Activated CD4-positive, alpha-beta T cell treated with anti-CD3 and anti-CD28 coated beads for 48 hours (primary cell): ENCODE measurements around the gene SLK.
A peak's percentile ranks its signal among the peaks of the same experiment; 100 is the strongest.

Experiments
- DNase-seq: peaks from one replicate; pipeline ENCODE4 v3.0.0-alpha.2; 2020

SLK gene

GRCh38 chr10:104035194-104036068, 68.5 kb downstream of the SLK start:
- no peak for DNase-seq

- DNase-seq, result no peak
These were observed 69.1 kb downstream of the SLK start for GRCh38 chr10:104036069-104036384.

DNA sequence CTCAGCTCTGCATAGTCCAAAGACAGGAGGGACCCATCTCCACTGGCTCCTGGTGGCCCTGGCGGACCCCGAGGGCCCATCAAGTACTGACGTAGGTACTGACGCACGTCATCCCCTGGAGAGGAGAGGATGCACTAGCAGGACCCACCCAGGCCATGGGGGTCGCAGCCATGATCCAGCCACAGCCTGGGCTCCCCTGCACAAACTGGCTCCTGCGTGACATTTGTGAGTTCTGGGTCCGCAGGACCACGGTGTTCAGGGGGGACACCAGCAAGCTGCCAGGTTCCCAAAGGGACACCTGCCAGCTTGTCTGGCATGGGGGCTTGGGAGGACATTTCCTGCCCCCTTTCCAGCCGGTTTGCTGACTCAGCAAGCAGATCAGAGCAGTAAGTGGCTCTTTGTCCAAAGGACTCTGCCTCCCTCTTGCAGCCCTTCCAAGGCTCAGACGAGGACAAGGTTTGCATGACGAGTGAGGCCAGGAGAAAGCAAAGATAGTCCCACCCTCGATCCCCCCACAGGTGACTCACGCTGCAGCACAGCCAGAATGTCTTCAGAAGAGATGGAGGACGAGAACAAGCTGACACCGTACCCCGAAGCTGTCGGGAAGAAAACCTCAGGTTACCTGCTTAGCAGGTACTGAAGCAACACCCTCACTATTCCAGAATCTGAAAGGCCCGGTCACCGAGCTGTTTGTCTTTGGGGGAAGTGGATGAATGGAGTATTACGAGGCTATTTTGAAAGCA, 69.7 kb downstream of the SLK start:
- no peak for DNase-seq

GRCh38 chr10:104037261-104037951, 70.5 kb downstream of the SLK start:
- no peak for DNase-seq

DNA sequence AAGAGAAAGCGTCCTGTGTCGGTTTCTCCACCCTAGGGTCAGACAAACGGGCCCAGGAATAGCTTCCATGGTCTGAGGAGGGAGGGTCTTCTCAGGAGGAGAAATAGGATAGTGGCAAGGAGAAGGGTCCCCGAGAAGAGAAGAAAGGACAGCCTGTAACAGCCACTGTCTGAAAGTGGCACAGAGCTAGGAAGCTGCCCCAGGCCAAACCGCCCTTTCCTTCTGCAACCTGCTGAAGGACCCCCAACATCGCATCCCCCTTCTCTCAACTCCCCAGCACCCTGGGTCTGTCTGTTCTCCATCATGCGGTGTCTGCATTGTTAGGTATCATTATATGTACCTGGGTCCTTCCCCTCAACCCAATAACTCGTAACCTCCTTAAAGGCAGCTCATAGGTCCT, 71.6 kb downstream of the SLK start:
- no peak for DNase-seq

DNA sequence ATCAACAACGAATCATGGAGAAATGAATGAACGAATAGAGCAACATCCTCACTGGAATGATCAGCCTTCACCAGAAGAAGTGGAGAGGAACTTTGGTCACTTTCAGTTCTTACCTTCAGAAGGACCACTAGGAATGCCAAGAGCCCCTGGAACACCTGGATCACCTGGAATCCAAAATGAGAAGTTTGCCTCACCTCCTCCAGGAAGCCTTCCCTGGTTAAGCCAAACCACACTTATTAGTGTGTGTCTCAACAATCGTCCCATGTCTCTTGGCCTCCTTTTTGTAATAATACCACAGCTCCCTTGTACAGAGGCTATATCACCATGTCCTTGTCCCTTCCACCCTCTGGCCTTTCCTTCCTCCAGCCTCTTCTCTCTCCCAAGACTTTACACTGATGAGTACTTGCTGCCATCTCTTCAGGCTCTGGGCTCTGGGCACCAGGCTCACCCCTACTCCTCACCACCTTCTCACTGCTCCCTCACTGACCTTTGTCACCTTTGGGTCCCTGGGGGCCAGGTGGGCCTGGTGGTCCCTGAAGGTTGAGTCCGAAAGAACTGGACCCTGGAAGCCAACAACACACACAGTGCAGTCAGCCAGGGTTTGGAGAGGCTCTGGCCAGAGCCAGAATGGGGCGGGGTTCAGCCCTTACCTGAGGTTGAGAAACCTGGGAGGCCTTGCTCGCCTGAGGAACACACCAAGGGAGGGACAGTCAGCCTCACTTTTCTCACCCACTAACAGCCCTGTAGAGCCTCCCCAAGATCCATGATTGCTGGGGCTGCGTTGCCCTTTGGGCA, 72.2 kb downstream of the SLK start:
- no peak for DNase-seq

- no peak for DNase-seq
These were observed 73.4 kb downstream of the SLK start for GRCh38 chr10:104040382-104040781.

DNA sequence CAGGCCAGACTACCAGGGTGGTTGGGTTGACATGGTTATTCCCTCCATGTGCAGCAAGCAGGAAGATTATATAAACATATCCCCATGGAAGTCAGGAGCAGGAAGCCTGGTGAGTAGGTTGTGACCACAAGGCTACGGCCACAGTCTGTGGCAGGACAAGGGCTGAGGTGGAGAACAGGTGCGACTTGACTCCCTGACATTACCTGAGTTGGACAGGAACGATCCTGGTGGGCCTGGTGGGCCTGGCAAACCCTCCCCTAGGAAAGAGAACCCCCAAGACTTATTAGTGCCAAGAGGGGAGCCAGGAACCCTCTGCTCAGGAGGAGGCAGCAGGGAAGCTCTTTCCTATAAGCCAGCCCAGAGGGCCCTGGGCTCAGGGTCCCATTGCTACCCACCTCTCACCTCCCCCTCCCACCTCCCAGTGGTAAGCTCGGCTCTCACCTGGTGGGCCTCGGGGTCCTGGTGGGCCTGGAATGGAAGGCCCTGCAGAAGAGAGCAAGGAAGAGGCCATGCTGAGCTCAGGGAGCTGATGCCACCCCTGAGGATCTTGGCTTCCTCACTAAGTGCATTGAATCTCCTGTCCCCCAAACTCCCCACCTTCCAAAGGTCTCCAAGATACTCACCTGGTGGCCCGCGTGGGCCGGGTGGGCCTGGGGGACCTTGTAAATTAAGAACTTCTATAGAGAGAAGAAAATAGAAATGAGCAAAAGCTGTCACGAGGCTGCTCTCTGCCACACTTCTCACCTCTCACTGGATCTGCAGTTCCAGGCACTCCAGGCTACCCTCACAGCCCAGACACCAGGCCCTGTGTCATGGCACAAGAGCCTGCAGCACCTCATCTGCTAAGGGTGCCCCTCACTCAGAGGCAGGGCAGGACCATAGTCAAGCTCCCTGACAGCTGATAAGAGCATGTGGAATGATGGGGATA, 74.2 kb downstream of the SLK start:
- no peak for DNase-seq

DNA sequence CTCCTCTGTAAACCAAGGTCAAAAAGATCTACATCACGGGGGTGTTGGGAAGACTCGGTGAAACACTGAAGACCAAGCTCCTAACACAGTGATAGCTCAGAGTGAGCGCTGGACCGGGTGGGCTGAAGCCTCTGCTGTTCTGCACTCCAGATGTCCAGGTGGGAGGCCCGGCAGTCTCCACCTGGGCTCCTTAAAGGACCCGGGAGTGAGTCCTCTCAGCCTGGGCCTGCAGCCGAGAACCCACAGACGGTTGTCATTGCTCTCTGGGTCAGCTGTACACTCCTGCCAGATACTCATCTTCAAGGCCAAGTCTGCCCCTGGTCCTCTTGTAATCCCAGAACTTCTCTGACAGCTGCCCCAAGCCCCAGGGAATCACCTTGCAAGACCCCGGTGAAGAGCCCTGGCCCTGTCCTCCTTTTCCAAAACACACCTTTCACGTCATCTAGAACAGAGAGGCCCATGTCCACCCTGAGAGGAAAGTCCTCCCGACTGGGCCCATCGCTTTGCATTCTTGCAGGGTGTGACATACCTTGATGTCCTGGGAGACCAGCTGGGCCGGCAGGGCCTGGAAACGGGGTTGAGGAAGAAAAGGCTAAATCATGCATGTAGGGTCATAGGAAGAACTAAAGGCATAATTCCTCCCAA, 75.1 kb downstream of the SLK start:
- DNase-seq, result no peak

- no peak for DNase-seq
These were observed 76.4 kb downstream of the SLK start for GRCh38 chr10:104043185-104043830.

DNA sequence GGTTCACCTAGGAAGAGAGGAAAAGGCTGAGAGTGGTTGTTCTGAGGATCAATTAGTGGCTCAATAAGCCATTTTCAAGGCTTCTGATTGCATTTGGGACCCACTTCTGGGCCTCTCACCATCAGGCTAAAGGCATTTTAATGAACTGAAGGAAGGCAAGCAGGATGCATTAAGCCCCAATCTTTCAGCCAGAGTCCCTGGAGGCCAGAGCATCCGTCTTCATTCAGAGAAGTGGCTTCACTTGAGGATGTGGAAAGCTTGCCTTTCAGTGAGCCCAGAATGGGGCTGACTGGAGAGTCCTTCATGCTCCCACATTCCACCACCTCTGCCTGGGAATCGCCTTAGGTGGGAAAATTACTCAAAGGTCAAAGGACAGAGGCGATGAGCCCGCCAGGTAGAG, 76.9 kb downstream of the SLK start:
- no peak for DNase-seq

- DNase-seq, result peak; percentile 27
These were observed 78.5 kb downstream of the SLK start for GRCh38 chr10:104045151-104046089.

GRCh38 chr10:104046651-104047050, 79.7 kb downstream of the SLK start:
- DNase-seq, result no peak

GRCh38 chr10:104049504-104050250, 82.7 kb downstream of the SLK start:
- DNase-seq, result no peak

GRCh38 chr10:104052431-104052830, 85.5 kb downstream of the SLK start:
- no peak for DNase-seq

DNA sequence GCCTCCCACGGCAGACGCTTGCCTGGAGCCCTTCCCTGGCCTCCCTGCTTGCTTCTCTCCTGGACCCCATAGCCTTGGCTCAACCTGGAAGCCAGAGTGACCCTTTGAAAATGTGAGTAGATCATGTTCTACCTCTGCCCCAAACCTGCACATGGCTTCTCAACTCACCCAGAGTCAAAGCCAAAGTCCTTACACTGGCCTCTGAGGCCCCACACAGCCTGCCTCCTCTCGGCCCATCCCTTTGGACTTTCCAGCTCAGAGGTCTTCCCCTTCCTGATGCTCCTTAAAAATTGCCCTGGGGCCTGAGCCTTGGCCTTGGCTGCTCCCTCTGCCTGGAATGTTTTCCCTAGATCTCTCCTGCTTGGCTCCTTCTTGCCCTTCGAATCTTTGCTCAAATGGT, 86.3 kb downstream of the SLK start:
- no peak for DNase-seq

DNA sequence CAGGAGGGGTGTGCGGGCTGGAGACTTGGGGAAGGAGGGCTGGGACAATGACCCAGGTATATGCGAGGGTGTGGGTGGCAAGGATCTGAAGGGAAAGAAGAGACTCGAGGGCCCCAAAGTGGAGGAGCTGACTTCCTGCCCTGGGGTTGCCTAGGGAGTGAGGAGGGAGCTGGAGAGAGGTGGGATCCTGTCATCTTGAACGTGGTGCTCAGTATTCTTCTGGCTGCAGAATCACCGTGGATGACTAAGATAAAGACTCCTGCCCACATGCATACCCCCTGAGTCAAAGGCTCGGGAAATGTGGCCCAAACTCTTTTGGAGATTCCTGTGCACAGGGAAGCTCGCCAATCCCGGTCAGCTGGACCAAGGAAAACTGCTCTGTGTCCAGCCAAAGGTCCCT, 87.5 kb downstream of the SLK start:
- DNase-seq, result no peak

DNA sequence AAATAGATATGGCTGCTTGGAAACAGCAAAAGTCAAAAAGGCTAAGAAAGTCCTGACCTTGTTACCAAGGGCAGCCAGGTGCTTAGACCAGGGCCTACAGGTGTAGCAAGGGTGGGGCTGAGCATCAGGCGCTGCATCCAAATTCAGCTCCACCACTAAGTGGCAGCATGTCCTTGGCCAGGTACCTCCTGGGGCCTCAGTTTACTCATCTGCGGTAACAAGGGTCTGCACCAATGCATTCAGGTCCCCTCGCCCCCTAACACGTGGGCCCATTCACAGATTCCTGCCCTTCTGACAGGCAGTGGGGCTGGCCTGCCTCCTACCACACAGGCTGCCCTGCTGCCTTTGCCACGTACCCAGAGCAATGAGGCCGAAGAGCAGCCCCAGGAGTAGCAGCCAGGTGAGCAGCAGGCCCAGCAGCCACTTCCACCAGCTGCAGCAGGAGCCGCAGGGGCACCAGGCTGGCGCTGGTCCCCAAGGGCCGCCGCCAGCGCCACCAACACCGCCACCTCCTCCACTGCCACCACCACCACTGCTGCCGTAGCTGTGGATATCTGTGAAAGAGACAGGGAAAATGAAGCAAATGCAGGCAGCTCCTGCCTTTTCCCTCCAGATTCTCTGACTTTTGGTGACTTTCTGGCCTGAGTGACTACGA, 89.8 kb downstream of the SLK start:
- DNase-seq, result no peak
